Smooth muscle cell (in vitro differentiated cells): ENCODE measurements around the gene JAG2. TPM values are rescaled to one million over a fixed set of nuclear protein-coding genes. Genes with fewer than 3 reads are reported as not detected.

Experiments used
- DNase-seq: peaks from one replicate; lab custom pipeline; 2025; ENCODE audit not compliant: unreplicated experiment; lab: John Stamatoyannopoulos, UW
- H2AFZ ChIP-seq: fragments of 200-600 bp; sonication (generic); 2 replicates; pipeline ENCODE4 v1.6.0; 2016; ENCODE audit warnings: antibody characterized with exemption, low read depth, mild to moderate bottlenecking
- H3F3A ChIP-seq: fragments of 200-600 bp; sonication (generic); 2 replicates; pipeline ENCODE4 v1.6.0; 2017; ENCODE audit warnings: antibody characterized with exemption, low read depth
- H3K27ac ChIP-seq: fragments of 200-600 bp; sonication (generic); 2 replicates; pipeline ENCODE4 v1.5.1; 2016; ENCODE audit warnings: low read depth, mild to moderate bottlenecking
- H3K27me3 ChIP-seq: fragments of 200-600 bp; sonication (generic); 2 replicates; pipeline ENCODE4 v1.6.1; 2016; ENCODE audit warnings: low read depth, mild to moderate bottlenecking
- H3K36me3 ChIP-seq: fragments of 200-600 bp; sonication (generic); 2 replicates; pipeline ENCODE4 v1.5.1; 2016; ENCODE audit warnings: low read depth
- H3K4me1 ChIP-seq: fragments of 200-600 bp; sonication (generic); 2 replicates; pipeline ENCODE4 v1.5.1; 2016; ENCODE audit warnings: low read depth
- H3K4me2 ChIP-seq: fragments of 200-600 bp; sonication (generic); 2 replicates; pipeline ENCODE4 v1.6.0; 2016; ENCODE audit warnings: mild to moderate bottlenecking
- H3K4me3 ChIP-seq: fragments of 200-600 bp; sonication (generic); 2 replicates; pipeline ENCODE4 v1.5.1; 2016; ENCODE audit warnings: mild to moderate bottlenecking
- H3K79me2 ChIP-seq: fragments of 200-600 bp; sonication (generic); 2 replicates; pipeline ENCODE4 v1.6.0; 2016; ENCODE audit warnings: low read depth, mild to moderate bottlenecking
- H3K9ac ChIP-seq: fragments of 200-600 bp; sonication (generic); 2 replicates; pipeline ENCODE4 v1.6.0; 2016; ENCODE audit warnings: low read depth
- H3K9me3 ChIP-seq: fragments of 200-600 bp; sonication (generic); replicated peaks from 2 replicates; pipeline ENCODE4 v1.5.1; 2016; ENCODE audit warnings: low read depth
- H4K20me1 ChIP-seq: fragments of 200-600 bp; sonication (generic); 2 replicates; pipeline ENCODE4 v1.6.0; 2016; ENCODE audit warnings: low read depth
- CTCF ChIP-seq: fragments of 200-600 bp; sonication (generic); IDR thresholded peaks from 2 replicates; pipeline ENCODE4 v1.5.1; 2017; ENCODE audit warnings: borderline replicate concordance, mild to moderate bottlenecking, antibody characterized with exemption; ENCODE audit not compliant: insufficient read depth, poor library complexity, severe bottlenecking
- WGBS: methylation state at CpG from one replicate; pipeline ENCODE4 v1.1.7; 2016; ENCODE audit warnings: low lambda C conversion rate; 5-methylcytosine and 5-hydroxymethylcytosine counted together
- polyA plus RNA-seq: library from polyadenylated mRNA; unstranded; fragments of >200 nt; fragmentation: Nextera tagmentation; extraction: Ambion mirVana; gene quantifications from 2 replicates; pipeline ENCODE4 v1.2.1, GENCODE V29; 2016
- total RNA-seq: library from RNA; depleted of rRNA; stranded (reverse); fragments of >200 nt; gene quantifications from 2 replicates; pipeline ENCODE4 v1.2.3, GENCODE V29; 2014

The JAG2 gene
- total and polyA plus RNA-seq, 2 experiments from 2014 or later: 5.0 to 5.8 TPM

GRCh38 chr14:105131241-105131640 lies 37.3 kb downstream of the JAG2 start:
- H3K4me3 ChIP-seq: no peak overlapping the region
- WGBS: 92% methylated on average over 2 of the region's 2 CpGs
- H4K20me1 ChIP-seq: no peaks in the 10 kb centered on the region
- H3K9me3 ChIP-seq: no peaks in the 10 kb centered on the region
- no peak for TF ChIP-seq CTCF
- no peaks in the 10 kb centered on the region for H3K79me2 ChIP-seq
- no peak overlapping the region for H3K4me2 ChIP-seq
- no peak for DNase-seq
- no peak overlapping the region for H3K9ac ChIP-seq
- H3K36me3 ChIP-seq: no peaks in the 10 kb centered on the region
- H3K4me1 ChIP-seq: no peaks in the 10 kb centered on the region
- no peaks in the 10 kb centered on the region for H3K27me3 ChIP-seq
- no peaks in the 10 kb centered on the region for H3F3A ChIP-seq
- H3K27ac ChIP-seq: no peak overlapping the region
- no peak overlapping the region for H2AFZ ChIP-seq

GRCh38 chr14:105128059-105128458 lies 40.5 kb downstream of the JAG2 start:
- Histone ChIP-seq H3K36me3 (no peaks in the 10 kb centered on the region), H4K20me1 (no peaks in the 10 kb centered on the region), H3K27ac (no peak overlapping the region), H3K79me2 (no peaks in the 10 kb centered on the region), H3F3A (no peaks in the 10 kb centered on the region), H3K4me2 (no peak overlapping the region), H2AFZ (no peak overlapping the region), H3K27me3 (peaks cover 6% of the 10 kb centered on the region), H3K9me3 (no peaks in the 10 kb centered on the region), H3K4me3 (no peak overlapping the region), H3K9ac (no peak overlapping the region), H3K4me1 (no peaks in the 10 kb centered on the region)
- no peak for DNase-seq
- no peak for TF ChIP-seq CTCF
- 51% methylated on average over 5 of the region's 5 CpGs for WGBS

- no peak overlapping the region for H3K4me2 ChIP-seq
- no peak overlapping the region for H3K27ac ChIP-seq
- no peaks in the 10 kb centered on the region for H3F3A ChIP-seq
- H4K20me1 ChIP-seq: no peaks in the 10 kb centered on the region
- no peak overlapping the region for H3K9ac ChIP-seq
- H3K4me1 ChIP-seq: no peaks in the 10 kb centered on the region
- no peaks in the 10 kb centered on the region for H3K36me3 ChIP-seq
- H3K27me3 ChIP-seq: peaks cover 6% of the 10 kb centered on the region
- no peak for TF ChIP-seq CTCF
- no peak overlapping the region for H3K4me3 ChIP-seq
- H2AFZ ChIP-seq: no peak overlapping the region
- H3K9me3 ChIP-seq: no peaks in the 10 kb centered on the region
- DNase-seq: no peak
- 76% methylated on average over 9 of the region's 9 CpGs for WGBS
- H3K79me2 ChIP-seq: no peaks in the 10 kb centered on the region
Observed at GRCh38 chr14:105126981-105127329, 41.6 kb downstream of the JAG2 start.

DNA sequence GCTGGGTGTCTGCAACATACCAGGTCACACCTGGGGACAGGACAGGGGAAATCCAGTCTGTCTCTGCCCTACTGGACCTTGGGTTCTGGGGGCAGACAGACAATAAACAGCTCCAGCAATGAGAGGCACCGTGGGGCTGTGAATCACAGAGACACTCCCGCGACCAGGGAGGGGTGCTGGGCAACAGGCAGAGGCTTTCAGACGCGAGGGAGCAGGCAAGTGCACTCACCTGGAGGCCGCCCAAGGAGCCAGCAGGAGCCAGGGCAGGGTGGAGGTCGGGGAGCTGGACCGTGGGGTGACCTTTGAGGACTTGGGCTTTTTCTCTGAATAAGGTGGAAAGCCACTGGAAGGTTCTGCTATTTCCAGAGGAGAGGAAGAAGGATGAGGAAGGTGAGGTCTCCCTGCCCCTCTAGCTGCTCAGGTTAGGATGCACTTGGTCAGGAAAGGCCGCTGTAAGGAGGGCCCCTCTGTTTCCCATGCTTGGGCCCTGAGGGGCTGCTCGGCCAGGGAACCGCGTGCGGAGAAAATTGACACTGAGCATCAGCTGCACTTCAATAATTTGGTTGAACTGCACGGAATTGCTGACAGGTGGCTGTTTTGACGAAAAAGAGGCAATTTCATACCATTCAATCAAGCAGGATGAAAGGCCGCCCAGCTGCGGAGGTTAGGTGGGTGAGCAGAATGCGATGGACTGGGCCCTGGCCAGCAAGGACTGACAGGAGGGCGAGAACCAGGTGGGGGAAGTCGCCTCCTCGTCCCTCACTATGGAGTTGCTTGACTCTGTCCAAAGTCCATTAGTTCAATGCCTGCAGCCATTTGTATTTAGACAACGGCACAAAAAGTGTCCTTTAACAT lies 42.2 kb downstream of the JAG2 start:
- Histone ChIP-seq H3K4me2 (no peak overlapping the region), H4K20me1 (no peaks in the 10 kb centered on the region), H3K4me1 (no peaks in the 10 kb centered on the region), H3K27ac (no peak overlapping the region), H3K9me3 (no peaks in the 10 kb centered on the region), H3K36me3 (no peaks in the 10 kb centered on the region), H3K27me3 (peaks cover 6% of the 10 kb centered on the region), H3K4me3 (no peak overlapping the region), H3F3A (no peaks in the 10 kb centered on the region), H3K79me2 (no peaks in the 10 kb centered on the region), H3K9ac (no peak overlapping the region), H2AFZ (no peak overlapping the region)
- no peak for DNase-seq
- WGBS: 80% methylated on average over 22 of the region's 22 CpGs
- TF ChIP-seq CTCF: no peak
